IMR-90 (cell line): ENCODE data around the gene ZKSCAN1.
"Not testable (repeated sequence)": the region's sequence is repeated elsewhere in the genome, so short reads cannot be mapped to it uniquely, and the experiment has no call there.

Experiments
- BHLHE40 ChIP-seq: fragments of 150-350 bp; IDR thresholded peaks from 2 replicates; pipeline ENCODE4 v1.6.1; 2016; ENCODE audit warnings: mild to moderate bottlenecking, low read depth, low read length
- CHD1 ChIP-seq: IDR thresholded peaks from 2 replicates; pipeline ENCODE4 v1.6.1; 2012; ENCODE audit warnings: low read depth, low read length, improper control_type of control experiment
- FOS ChIP-seq: fragments of 150-350 bp; IDR thresholded peaks from 2 replicates; pipeline ENCODE4 v1.6.1; 2016; ENCODE audit warnings: low read depth, low read length
- MAZ ChIP-seq: IDR thresholded peaks from 2 replicates; pipeline ENCODE4 v1.6.1; 2012; ENCODE audit warnings: low read depth, mild to moderate bottlenecking, low read length, improper control_type of control experiment, moderate library complexity, borderline replicate concordance
- MXI1 ChIP-seq: IDR thresholded peaks from 2 replicates; pipeline ENCODE4 v1.6.1; 2012; ENCODE audit warnings: low read depth, mild to moderate bottlenecking, low read length, moderate library complexity, borderline replicate concordance
- NFE2L2 ChIP-seq: fragments of 150-350 bp; IDR thresholded peaks from 2 replicates; pipeline ENCODE4 v1.6.1; 2016; ENCODE audit warnings: low read depth, mild to moderate bottlenecking, low read length
- POLR2A ChIP-seq: IDR thresholded peaks from 2 replicates; pipeline ENCODE4 v1.6.1; 2012; ENCODE audit warnings: mild to moderate bottlenecking, low read depth, low read length
- RCOR1 ChIP-seq: IDR thresholded peaks from 2 replicates; pipeline ENCODE4 v1.6.1; 2012; ENCODE audit warnings: mild to moderate bottlenecking, low read length, improper control_type of control experiment; ENCODE audit not compliant: insufficient replicate concordance
- SMC3 ChIP-seq: fragments of 150-350 bp; IDR thresholded peaks from 2 replicates; pipeline ENCODE4 v1.6.1; 2016; ENCODE audit warnings: low read depth, mild to moderate bottlenecking, antibody characterized with exemption, low read length, moderate library complexity
- TF ChIP-seq, protein P1 (sequence below): fragments of 150-350 bp; IDR thresholded peaks from 2 replicates; pipeline ENCODE4 v1.6.1; 2017; ENCODE audit warnings: mild to moderate bottlenecking, antibody characterized with exemption, low read length, low read depth
- TF ChIP-seq, protein P2 (sequence below): conservative IDR thresholded peaks from 2 replicates; pipeline ENCODE4 v1.5.1; 2012; ENCODE audit warnings: mild to moderate bottlenecking, low read depth, low read length, improper control_type of control experiment
- TF ChIP-seq, protein P3 (sequence below): fragments of 150-350 bp; IDR thresholded peaks from 2 replicates; pipeline ENCODE4 v1.6.1; 2016; ENCODE audit warnings: low read depth, mild to moderate bottlenecking, low read length, moderate library complexity, borderline replicate concordance

GRCh38 chr7:99981066-99981465 is 34.3 kb upstream of the ZKSCAN1 start:
- TF ChIP-seq RCOR1, MAZ, MXI1, SMC3, BHLHE40, POLR2A, FOS, CHD1, NFE2L2: not testable (repeated sequence)
- TF ChIP-seq, protein P1, sequence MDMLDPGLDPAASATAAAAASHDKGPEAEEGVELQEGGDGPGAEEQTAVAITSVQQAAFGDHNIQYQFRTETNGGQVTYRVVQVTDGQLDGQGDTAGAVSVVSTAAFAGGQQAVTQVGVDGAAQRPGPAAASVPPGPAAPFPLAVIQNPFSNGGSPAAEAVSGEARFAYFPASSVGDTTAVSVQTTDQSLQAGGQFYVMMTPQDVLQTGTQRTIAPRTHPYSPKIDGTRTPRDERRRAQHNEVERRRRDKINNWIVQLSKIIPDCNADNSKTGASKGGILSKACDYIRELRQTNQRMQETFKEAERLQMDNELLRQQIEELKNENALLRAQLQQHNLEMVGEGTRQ = not testable (repeated sequence)
- TF ChIP-seq, protein P2, sequence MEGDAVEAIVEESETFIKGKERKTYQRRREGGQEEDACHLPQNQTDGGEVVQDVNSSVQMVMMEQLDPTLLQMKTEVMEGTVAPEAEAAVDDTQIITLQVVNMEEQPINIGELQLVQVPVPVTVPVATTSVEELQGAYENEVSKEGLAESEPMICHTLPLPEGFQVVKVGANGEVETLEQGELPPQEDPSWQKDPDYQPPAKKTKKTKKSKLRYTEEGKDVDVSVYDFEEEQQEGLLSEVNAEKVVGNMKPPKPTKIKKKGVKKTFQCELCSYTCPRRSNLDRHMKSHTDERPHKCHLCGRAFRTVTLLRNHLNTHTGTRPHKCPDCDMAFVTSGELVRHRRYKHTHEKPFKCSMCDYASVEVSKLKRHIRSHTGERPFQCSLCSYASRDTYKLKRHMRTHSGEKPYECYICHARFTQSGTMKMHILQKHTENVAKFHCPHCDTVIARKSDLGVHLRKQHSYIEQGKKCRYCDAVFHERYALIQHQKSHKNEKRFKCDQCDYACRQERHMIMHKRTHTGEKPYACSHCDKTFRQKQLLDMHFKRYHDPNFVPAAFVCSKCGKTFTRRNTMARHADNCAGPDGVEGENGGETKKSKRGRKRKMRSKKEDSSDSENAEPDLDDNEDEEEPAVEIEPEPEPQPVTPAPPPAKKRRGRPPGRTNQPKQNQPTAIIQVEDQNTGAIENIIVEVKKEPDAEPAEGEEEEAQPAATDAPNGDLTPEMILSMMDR = not testable (repeated sequence)
- TF ChIP-seq, protein P3, sequence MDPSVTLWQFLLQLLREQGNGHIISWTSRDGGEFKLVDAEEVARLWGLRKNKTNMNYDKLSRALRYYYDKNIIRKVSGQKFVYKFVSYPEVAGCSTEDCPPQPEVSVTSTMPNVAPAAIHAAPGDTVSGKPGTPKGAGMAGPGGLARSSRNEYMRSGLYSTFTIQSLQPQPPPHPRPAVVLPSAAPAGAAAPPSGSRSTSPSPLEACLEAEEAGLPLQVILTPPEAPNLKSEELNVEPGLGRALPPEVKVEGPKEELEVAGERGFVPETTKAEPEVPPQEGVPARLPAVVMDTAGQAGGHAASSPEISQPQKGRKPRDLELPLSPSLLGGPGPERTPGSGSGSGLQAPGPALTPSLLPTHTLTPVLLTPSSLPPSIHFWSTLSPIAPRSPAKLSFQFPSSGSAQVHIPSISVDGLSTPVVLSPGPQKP = not testable (repeated sequence)
